WERI-Rb-1 (cell line): ENCODE results near the gene OPHN1.
"Not testable (repeated sequence)": the region's sequence is repeated elsewhere in the genome, so short reads cannot be mapped to it uniquely, and the experiment has no call there.

Source experiments
- DNase-seq: peaks from one replicate; pipeline ENCODE4 v3.0.0-alpha.2; 2020
- H3K27ac ChIP-seq: fragments of 250-450 bp; sonication (Bioruptor Pico); 2 replicates; pipeline ENCODE4 v1.5.1; 2020; ENCODE audit warnings: mild to moderate bottlenecking, moderate library complexity
- H3K27me3 ChIP-seq: fragments of 250-450 bp; sonication (Bioruptor Pico); 2 replicates; pipeline ENCODE4 v1.5.1; 2021; ENCODE audit warnings: mild to moderate bottlenecking, low read depth, moderate library complexity; ENCODE audit not compliant: insufficient read depth, severe bottlenecking
- H3K36me3 ChIP-seq: fragments of 250-450 bp; sonication (Bioruptor Pico); 2 replicates; pipeline ENCODE4 v1.5.1; 2020; ENCODE audit warnings: mild to moderate bottlenecking, moderate library complexity
- H3K4me3 ChIP-seq: 2 replicates; pipeline ENCODE4 v1.5.1; 2011; ENCODE audit warnings: low read depth, mild to moderate bottlenecking, control low read depth, low read length
- H3K9me3 ChIP-seq: fragments of 250-450 bp; sonication (Bioruptor Pico); 2 replicates; pipeline ENCODE4 v1.5.1; 2021; ENCODE audit warnings: mild to moderate bottlenecking, moderate library complexity; ENCODE audit not compliant: severe bottlenecking
- CTCF ChIP-seq: IDR thresholded peaks from 2 replicates; pipeline ENCODE4 v1.5.1; 2011; ENCODE audit warnings: low read depth, mild to moderate bottlenecking, control low read depth, inconsistent platforms, low read length

Gene OPHN1

DNA sequence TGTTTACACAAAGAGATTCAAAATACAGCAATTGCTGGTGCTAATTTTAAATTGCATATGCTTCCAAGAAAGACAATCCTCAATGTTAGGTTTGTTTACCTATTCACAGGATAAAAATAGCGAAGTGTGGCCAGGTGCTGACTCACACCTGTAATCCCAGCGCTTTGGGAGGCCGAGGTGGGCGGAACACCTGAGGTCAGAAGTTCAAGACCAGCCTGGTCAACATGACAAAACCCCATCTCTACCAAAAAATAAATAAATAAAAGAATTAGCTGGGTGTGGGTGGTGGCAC is 77.7 kb downstream of the OPHN1 start:
- no peak for DNase-seq
- Histone ChIP-seq H3K4me3 (no peak overlapping the region), H3K27me3 (no peaks in the 10 kb centered on the region), H3K27ac (no peak overlapping the region), H3K9me3 (no peaks in the 10 kb centered on the region), H3K36me3 (no peaks in the 10 kb centered on the region)
- no peak for TF ChIP-seq CTCF

DNA sequence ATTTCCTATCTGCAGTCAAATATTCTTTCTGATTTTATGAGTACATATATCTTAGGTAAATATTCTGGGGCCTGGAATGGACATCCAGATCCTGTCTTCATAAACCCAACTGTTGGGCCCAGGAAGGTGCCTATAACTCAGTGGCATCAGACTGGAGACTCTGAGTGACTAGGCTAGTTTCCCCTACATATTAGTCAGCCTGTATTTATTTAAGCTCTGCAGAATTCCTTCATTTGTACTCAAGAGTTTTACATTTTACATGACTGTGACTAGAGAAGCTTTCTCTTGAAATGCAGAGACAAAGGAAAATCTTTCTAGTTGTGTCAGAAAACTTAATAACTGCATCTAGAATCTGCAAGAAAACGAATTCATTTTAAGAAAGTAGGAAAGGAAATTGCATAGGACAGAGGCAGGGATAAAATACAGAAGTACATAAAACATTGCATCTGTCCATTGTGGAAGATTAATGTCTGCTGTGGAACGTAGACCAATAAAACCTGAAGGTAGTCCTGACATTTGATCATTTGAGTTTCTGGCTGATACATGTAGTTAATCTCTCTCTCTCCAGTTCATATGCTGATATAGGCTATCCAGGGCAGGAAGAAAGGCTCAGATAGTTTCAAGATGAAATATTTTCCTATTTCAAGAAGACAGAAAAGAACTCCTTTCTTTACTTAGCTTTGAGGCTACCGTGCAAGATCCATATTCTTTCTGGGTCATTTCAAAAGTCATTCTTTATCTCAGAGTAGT is 78.2 kb downstream of the OPHN1 start:
- Histone ChIP-seq H3K9me3 (no peaks in the 10 kb centered on the region), H3K4me3 (no peak overlapping the region), H3K36me3 (no peaks in the 10 kb centered on the region), H3K27ac (no peak overlapping the region), H3K27me3 (no peaks in the 10 kb centered on the region)
- DNase-seq: no peak
- no peak for TF ChIP-seq CTCF

GRCh38 chrX:68345025-68345424 is 88.3 kb downstream of the OPHN1 start:
- no peak for TF ChIP-seq CTCF
- no peak for DNase-seq

DNA sequence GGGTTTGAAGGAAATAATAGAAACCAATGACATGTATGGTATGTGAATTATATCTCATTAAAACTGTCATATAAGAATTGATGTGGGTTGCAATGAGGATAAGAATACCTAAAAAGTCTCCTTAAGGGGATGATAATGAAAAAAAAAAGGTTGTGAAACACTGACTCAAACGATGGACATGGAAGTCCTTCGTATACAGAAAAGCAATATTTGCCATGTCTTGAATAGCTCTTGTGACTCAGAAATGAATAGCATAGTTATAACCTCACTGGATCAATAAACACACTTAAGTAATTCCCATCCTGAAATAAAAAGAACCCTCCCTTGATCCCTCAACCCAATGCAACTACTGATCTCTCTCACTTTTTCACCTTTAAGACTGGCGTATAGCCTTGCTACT is 89.7 kb downstream of the OPHN1 start:
- no peak overlapping the region for H3K27ac ChIP-seq
- no peaks in the 10 kb centered on the region for H3K27me3 ChIP-seq
- H3K9me3 ChIP-seq: no peaks in the 10 kb centered on the region
- TF ChIP-seq CTCF: no peak
- no peaks in the 10 kb centered on the region for H3K36me3 ChIP-seq
- H3K4me3 ChIP-seq: no peak overlapping the region
- no peak for DNase-seq

More at GRCh38 chrX:68345025-68345424, 88.3 kb downstream of the OPHN1 start:
- no peak overlapping the region for H3K27ac ChIP-seq
- H3K4me3 ChIP-seq: no peak overlapping the region
- no peaks in the 10 kb centered on the region for H3K27me3 ChIP-seq
- no peaks in the 10 kb centered on the region for H3K9me3 ChIP-seq
- no peaks in the 10 kb centered on the region for H3K36me3 ChIP-seq

- Histone ChIP-seq H3K36me3 (no peaks in the 10 kb centered on the region), H3K9me3 (no peaks in the 10 kb centered on the region), H3K4me3 (no peak overlapping the region), H3K27ac (no peak overlapping the region), H3K27me3 (no peaks in the 10 kb centered on the region)
- no peak for TF ChIP-seq CTCF
- no peak for DNase-seq
Measured at GRCh38 chrX:68332201-68332731, 101.0 kb downstream of the OPHN1 start.

DNA sequence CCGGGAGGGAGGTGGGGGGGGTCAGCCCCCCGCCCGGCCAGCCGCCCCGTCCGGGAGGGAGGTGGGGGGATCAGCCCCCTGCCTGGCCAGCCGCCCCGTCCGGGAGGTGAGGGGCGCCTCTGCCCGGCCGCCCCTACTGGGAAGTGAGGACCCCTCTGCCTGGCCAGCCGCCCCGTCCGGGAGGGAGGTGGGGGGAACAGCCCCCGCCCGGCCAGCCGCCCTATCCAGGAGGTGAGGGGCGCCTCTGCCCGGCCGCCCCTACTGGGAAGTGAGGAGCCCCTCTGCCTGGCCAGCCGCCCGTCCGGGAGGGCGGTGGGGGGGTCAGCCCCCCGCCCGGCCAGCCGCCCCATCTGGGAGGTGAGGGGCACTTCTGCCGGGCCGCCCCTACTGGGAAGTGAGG is 106.5 kb downstream of the OPHN1 start:
- not testable (repeated sequence) for H3K36me3 ChIP-seq, H3K27me3 ChIP-seq, H3K27ac ChIP-seq, DNase-seq, H3K4me3 ChIP-seq, H3K9me3 ChIP-seq
